H1 (cell line): Measurements from ENCODE around the gene TKFC. TPM values are rescaled to one million over a fixed set of nuclear protein-coding genes. Genes with fewer than 3 reads are reported as not detected.

Source experiments
- CTCF ChIA-PET: fragments of 300-600 bp; sonication (Branson Sonifier 250); formaldehyde crosslinking; loops from one replicate; lab custom pipeline; 2021; ENCODE audit not compliant: partially characterized antibody; lab: Charles Lee
- POLR2A ChIA-PET: fragments of 300-600 bp; sonication (Branson Sonifier 250); formaldehyde crosslinking; loops from one replicate; lab custom pipeline; 2021; ENCODE audit warnings: inconsistent platforms; ENCODE audit not compliant: partially characterized antibody; lab: Charles Lee
- DNase-seq, 2 experiments: peaks; one replicate each; pipeline versions ENCODE4 v3.0.0 to v3.0.0-alpha.2; 2010 to 2022; ENCODE audit warnings: low spot score in 2 of 2, low read depth in 1 of 2, mixed read lengths in 1 of 2
- FAIRE-seq: peaks from 2 replicates; lab custom pipeline; 2011; peaks lifted over from hg19 to GRCh38; lab: Jason Lieb, UNC
- H2AFZ ChIP-seq: 2 replicates; pipeline ENCODE4 v1.8.1; 2012; ENCODE audit warnings: low read length, inconsistent platforms
- H2AK5ac ChIP-seq: 2 replicates; pipeline ENCODE4 v1.6.1; 2013; ENCODE audit warnings: low read depth, low read length
- H2BK120ac ChIP-seq: replicated peaks from 2 replicates; pipeline ENCODE3; 2013; ENCODE audit warnings: low read depth, low read length, inconsistent platforms
- H2BK12ac ChIP-seq: 2 replicates; pipeline ENCODE4 v1.6.1; 2013; ENCODE audit warnings: low read depth, low read length
- H2BK15ac ChIP-seq: 2 replicates; pipeline ENCODE4 v1.6.1; 2013; ENCODE audit warnings: low read length
- H2BK20ac ChIP-seq: 2 replicates; pipeline ENCODE4 v1.6.1; 2013; ENCODE audit warnings: low read length
- H2BK5ac ChIP-seq: 2 replicates; pipeline ENCODE4 v1.6.1; 2013; ENCODE audit warnings: low read depth, low read length
- H3K14ac ChIP-seq: 2 replicates; pipeline ENCODE4 v1.6.1; 2013; ENCODE audit warnings: inconsistent platforms; ENCODE audit not compliant: insufficient read length
- H3K18ac ChIP-seq: 2 replicates; pipeline ENCODE4 v1.6.1; 2013; ENCODE audit warnings: low read length; ENCODE audit errors: extremely low read depth
- H3K23ac ChIP-seq: 2 replicates; pipeline ENCODE4 v1.6.1; 2013; ENCODE audit warnings: inconsistent platforms; ENCODE audit not compliant: insufficient read length
- H3K23me2 ChIP-seq: 2 replicates; pipeline ENCODE4 v1.6.1; 2013; ENCODE audit warnings: low read depth, low read length
- H3K27ac ChIP-seq: 2 replicates; pipeline ENCODE4 v1.6.1; 2011; ENCODE audit warnings: low read depth, low read length, inconsistent platforms
- H3K27me3 ChIP-seq, 4 experiments: replicated peaks in 1 of 4; 1 replicate in 1 of 4; 2 replicates in 3 of 4; pipeline versions ENCODE4 v1.6.1 to v1.8.1; 2011 to 2013; ENCODE audit warnings: low read length in 3 of 4, mild to moderate bottlenecking in 3 of 4, inconsistent platforms in 2 of 4, mixed read lengths in 2 of 4, moderate library complexity in 1 of 4; ENCODE audit not compliant: control insufficient read depth in 3 of 4, insufficient read depth in 3 of 4; ENCODE audit errors: extremely low read depth in 1 of 4
- H3K36me3 ChIP-seq, 4 experiments: 2 replicates each; pipeline versions ENCODE4 v1.6.1 to v1.8.1; 2011 to 2013; ENCODE audit warnings: mild to moderate bottlenecking in 4 of 4, low read length in 3 of 4, moderate library complexity in 2 of 4, control low read depth in 1 of 4, inconsistent platforms in 1 of 4; ENCODE audit not compliant: insufficient read depth in 4 of 4, control insufficient read depth in 2 of 4
- H3K4ac ChIP-seq: replicated peaks from 2 replicates; pipeline ENCODE3; 2013; ENCODE audit warnings: low read length, low read depth, mixed read lengths, inconsistent platforms; ENCODE audit not compliant: insufficient read length
- H3K4me1 ChIP-seq, 4 experiments: replicated peaks in 1 of 4; 1 replicate in 1 of 4; 2 replicates in 3 of 4; pipeline versions ENCODE4 v1.6.1 to v1.8.1; 2011 to 2013; ENCODE audit warnings: low read length in 3 of 4, inconsistent platforms in 2 of 4, mixed read lengths in 1 of 4; ENCODE audit not compliant: insufficient read depth in 4 of 4, control insufficient read depth in 3 of 4
- H3K4me2 ChIP-seq, 2 experiments: 2 replicates each; pipeline versions ENCODE4 v1.6.1 to v1.8.1; 2011 to 2013; ENCODE audit warnings: low read depth in 2 of 2, low read length in 2 of 2, control low read depth in 1 of 2, inconsistent platforms in 1 of 2, mild to moderate bottlenecking in 1 of 2; ENCODE audit not compliant: insufficient read depth in 1 of 2
- H3K4me3 ChIP-seq, 4 experiments: fragments of 200-600, 300-600 bp in 1 of 4; sonication (generic), shearing (Covaris generic), sonication (Bioruptor Twin) in 1 of 4; 2 replicates each; pipeline versions ENCODE4 v1.5.1 to v1.8.1; 2011 to 2016; ENCODE audit warnings: low read length in 4 of 4, low read depth in 3 of 4, control low read depth in 2 of 4, inconsistent platforms in 2 of 4, mild to moderate bottlenecking in 2 of 4, mixed read lengths in 1 of 4, moderate library complexity in 1 of 4; ENCODE audit not compliant: insufficient read depth in 2 of 4; ENCODE audit errors: extremely low read depth in 1 of 4
- H3K56ac ChIP-seq: replicated peaks from 2 replicates; pipeline ENCODE3; 2013; ENCODE audit warnings: low read depth, mild to moderate bottlenecking, mixed read lengths, low read length, inconsistent platforms; ENCODE audit not compliant: insufficient read length
- H3K79me1 ChIP-seq: 2 replicates; pipeline ENCODE4 v1.6.1; 2013; ENCODE audit warnings: low read depth, low read length, control low read depth
- H3K79me2 ChIP-seq, 2 experiments: 2 replicates each; pipeline versions ENCODE4 v1.6.1 to v1.8.1; 2012 to 2013; ENCODE audit warnings: low read length in 2 of 2, mild to moderate bottlenecking in 2 of 2, inconsistent platforms in 1 of 2; ENCODE audit not compliant: insufficient read depth in 2 of 2, control insufficient read depth in 1 of 2
- H3K9ac ChIP-seq, 4 experiments: replicated peaks in 1 of 4; 1 replicate in 1 of 4; 2 replicates in 3 of 4; pipeline versions ENCODE4 v1.6.1 to v1.8.1; 2011 to 2013; ENCODE audit warnings: low read depth in 3 of 4, low read length in 3 of 4, control low read depth in 2 of 4, mild to moderate bottlenecking in 2 of 4, moderate library complexity in 2 of 4, inconsistent platforms in 1 of 4; ENCODE audit errors: extremely low read depth in 1 of 4
- H3K9me3 ChIP-seq, 2 experiments: 2 replicates each; pipeline versions ENCODE4 v1.6.1 to v1.8.1; 2012 to 2013; ENCODE audit warnings: mild to moderate bottlenecking in 2 of 2, moderate library complexity in 2 of 2, control low read depth in 1 of 2, inconsistent platforms in 1 of 2, low read depth in 1 of 2, low read length in 1 of 2, mixed read lengths in 1 of 2; ENCODE audit not compliant: insufficient read depth in 2 of 2
- H4K20me1 ChIP-seq, 2 experiments: replicated peaks in 1 of 2; 2 replicates each; pipeline versions ENCODE3 to v1.8.1; 2011 to 2013; ENCODE audit warnings: inconsistent platforms in 2 of 2, low read length in 2 of 2, mild to moderate bottlenecking in 1 of 2; ENCODE audit not compliant: insufficient read depth in 2 of 2, control insufficient read depth in 1 of 2
- H4K5ac ChIP-seq: 2 replicates; pipeline ENCODE4 v1.6.1; 2013; ENCODE audit warnings: low read length, low read depth, mixed read lengths, inconsistent platforms; ENCODE audit not compliant: insufficient read length
- H4K8ac ChIP-seq: 2 replicates; pipeline ENCODE4 v1.8.0; 2013; ENCODE audit warnings: mild to moderate bottlenecking, moderate library complexity, low read length, inconsistent platforms; ENCODE audit not compliant: insufficient read depth; ENCODE audit errors: extremely low read depth
- H4K91ac ChIP-seq: replicated peaks from 2 replicates; pipeline ENCODE3; 2013; ENCODE audit warnings: low read length, mixed read lengths, inconsistent platforms; ENCODE audit not compliant: insufficient read length
- CTCF ChIP-seq, 3 experiments: IDR thresholded peaks; 1 replicate in 2 of 3; 2 replicates in 1 of 3; pipeline versions ENCODE4 v1.5.1 to v1.6.1; 2011; ENCODE audit warnings: low read length in 3 of 3, mild to moderate bottlenecking in 3 of 3, inconsistent platforms in 2 of 3, low read depth in 1 of 3, moderate library complexity in 1 of 3; ENCODE audit not compliant: insufficient read depth in 1 of 3; ENCODE audit errors: control extremely low read depth in 1 of 3
- RAD21 ChIP-seq, 2 experiments: IDR thresholded peaks in 1 of 2; conservative IDR thresholded peaks in 1 of 2; 2 replicates each; pipeline ENCODE4 v1.6.1; 2011; ENCODE audit warnings: low read depth in 2 of 2, low read length in 2 of 2, improper control_type of control experiment in 1 of 2, inconsistent platforms in 1 of 2, mild to moderate bottlenecking in 1 of 2, moderate library complexity in 1 of 2
- SIN3A ChIP-seq, 2 experiments: IDR thresholded peaks in 1 of 2; conservative IDR thresholded peaks in 1 of 2; 2 replicates each; pipeline ENCODE4 v1.6.1; 2011 to 2012; ENCODE audit warnings: low read length in 2 of 2, improper control_type of control experiment in 1 of 2, low read depth in 1 of 2, mild to moderate bottlenecking in 1 of 2
- WGBS, 2 experiments: shearing (Covaris generic) in 1 of 2; methylation state at CpG; one replicate each; pipeline versions ENCODE4 v1.1.6 to v1.1.7; 2013 to 2015; ENCODE audit warnings: low lambda C conversion rate in 2 of 2, mixed read lengths in 2 of 2, inconsistent platforms in 1 of 2, low coverage in 1 of 2, missing lambda C conversion rate in 1 of 2; ENCODE audit not compliant: insufficient replicate concordance in 2 of 2, insufficient coverage in 1 of 2, insufficient read length in 1 of 2; ENCODE audit errors: extremely low coverage in 1 of 2, missing lambda C conversion rate in 1 of 2; 5-methylcytosine and 5-hydroxymethylcytosine counted together
- polyA plus RNA-seq, 7 experiments: library from polyadenylated mRNA; depleted of rRNA in 3 of 7; stranded (reverse) in 5 of 7; unstranded in 2 of 7; fragments of >200 nt in 5 of 7; fragments of 200-250 nt in 2 of 7; gene quantifications; 1 replicate in 5 of 7; 2 replicates in 1 of 7; 4 replicates in 1 of 7; pipeline versions ENCODE4 v1.2.1 to v1.2.3, GENCODE V29; 2011 to 2013; ENCODE audit warnings: missing spikeins in 2 of 7, mixed read lengths in 2 of 7
- total RNA-seq: library from RNA; stranded (reverse); fragmentation: NEBNext Ultra II Directional; extraction: Animal tissue kit (Norgen Biotek cat#: 25700); gene quantifications from 2 replicates; pipeline ENCODE4 v1.2.1, GENCODE V29; 2021

Gene TKFC
- total and polyA plus RNA-seq, 2 of the 8 experiments (the other 6 are each of a cell fraction or from before 2014, with no cell fraction given) = 53.5 to 55.0 TPM

- Histone ChIP-seq H3K4me3 (no peak overlapping the region), H3K9ac (no peak overlapping the region), H3K4ac (no peak overlapping the region), H3K36me3 (no peaks in the 10 kb centered on the region), H4K91ac (no peak overlapping the region), H4K8ac (no peak overlapping the region), H3K4me2 (no peak overlapping the region), H2AFZ (no peak overlapping the region), H2BK20ac (no peak overlapping the region), H3K79me2 (no peaks in the 10 kb centered on the region), H3K18ac (no peak overlapping the region), H3K23ac (no peak overlapping the region), H3K23me2 (no peaks in the 10 kb centered on the region), H3K4me1 (no peaks in the 10 kb centered on the region), H3K79me1 (no peaks in the 10 kb centered on the region), H2AK5ac (no peak overlapping the region), H2BK5ac (no peak overlapping the region), H3K14ac (no peak overlapping the region), H2BK120ac (no peak overlapping the region), H3K27ac (no peak overlapping the region), H3K56ac (no peak overlapping the region), H2BK12ac (no peak overlapping the region), H3K27me3 (no peaks in the 10 kb centered on the region), H4K20me1 (no peaks in the 10 kb centered on the region), H3K9me3 (no peaks in the 10 kb centered on the region), H4K5ac (no peak overlapping the region), H2BK15ac (no peak overlapping the region)
- ChIA-PET POLR2A (interaction anchor here (0.9 to 38.6 kb wide), 4 partner anchors 11 to 48 kb away, joined by 3 to 1106 read pairs (median 11); partner anchors contain the start of genes CPSF7, CYB561A3, DDB1 and TKFC), CTCF (interaction anchor here (0.7 to 9.4 kb wide), 4 partner anchors 16 to 87 kb away, joined by 3 to 290 read pairs (median 102); partner anchors contain the start of genes CYB561A3, DDB1, TKFC and TMEM138)
- no peak for DNase-seq
- FAIRE-seq = no peak
- WGBS, 2 experiments = 95% methylated on average over 9 of the region's 9 CpGs; no CpG with 5 or more reads in 1 of the 2 experiments
- TF ChIP-seq CTCF (IDR thresholded peaks at IDR 0.05; ENCODE audit: control extremely low read depth in 1 of 3, insufficient read depth in 1 of 3, low read depth in 1 of 3, low read length in 3 of 3) (no peak), RAD21 (IDR thresholded peaks at IDR 0.05 in 1 of 2, conservative IDR thresholded peaks at IDR 0.05 in 1 of 2; ENCODE audit: low read depth in 2 of 2, low read length in 2 of 2) (no peak), SIN3A (conservative IDR thresholded peaks at IDR 0.05 in 1 of 2, IDR thresholded peaks at IDR 0.05 in 1 of 2; ENCODE audit: low read depth in 1 of 2, low read length in 2 of 2) (no peak)
These were observed 47.9 kb downstream of the TKFC start for GRCh38 chr11:61380884-61381283.
